Measurements from ENCODE around the gene NEAT1. TPM values are rescaled to one million over a fixed set of nuclear protein-coding genes. Genes with fewer than 3 reads are reported as not detected.
"Not testable (repeated sequence)": the region's sequence is repeated elsewhere in the genome, so short reads cannot be mapped to it uniquely, and the experiment has no call there.

The NEAT1 gene
- total RNA-seq, 1 donor from 2014 or later, result 422 TPM

DNA sequence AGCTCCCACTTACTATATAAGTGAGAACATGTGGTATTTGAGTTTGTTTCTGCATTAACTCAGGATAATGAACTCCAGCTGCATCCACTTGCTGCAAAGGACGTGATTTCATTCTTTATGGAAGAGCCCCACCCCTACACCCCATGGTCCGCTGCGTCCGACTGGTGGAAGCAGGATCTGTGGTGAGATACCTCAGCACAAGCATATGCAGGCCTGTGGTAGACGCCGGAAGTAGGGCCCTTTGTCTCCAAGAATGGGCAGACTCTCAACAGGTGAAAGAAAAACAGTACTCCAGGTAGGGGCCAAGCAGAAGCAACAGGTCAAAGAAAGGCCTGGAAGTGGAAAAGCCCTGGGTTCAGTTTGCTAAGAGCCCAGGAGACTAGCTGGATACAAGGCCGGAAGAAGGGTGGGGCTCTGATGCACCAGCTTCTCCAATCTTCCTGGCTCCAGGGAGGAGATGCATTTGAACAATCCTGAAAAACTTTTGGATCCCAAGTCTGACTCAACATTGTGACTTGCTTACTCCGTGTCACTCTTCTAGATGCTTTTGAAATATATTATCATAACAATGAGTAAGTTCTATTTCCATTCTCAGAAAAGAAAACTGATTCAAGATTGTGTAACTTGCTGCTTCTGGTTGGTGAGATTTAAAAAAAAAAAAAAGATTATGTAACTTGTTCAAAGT, 30.4 kb downstream of the NEAT1 start:
- H3K4me1 Mint-ChIP-seq (ENCODE audit: low read depth), result peaks cover 22% of the 10 kb centered on the region
- H3K27me3 Mint-ChIP-seq (ENCODE audit: low read depth), result no peaks in the 10 kb centered on the region
- peaks cover 19% of the 10 kb centered on the region for H3K36me3 Mint-ChIP-seq (ENCODE audit: low read depth)
- H3K9me3 Mint-ChIP-seq, result no peaks in the 10 kb centered on the region
- no peak for DNase-seq (ENCODE audit: low spot score)
- H3K4me3 Mint-ChIP-seq (ENCODE audit: low read depth), result peak overlapping the region; percentile 26
- H3K27ac Mint-ChIP-seq, result no peak overlapping the region
- intact Hi-C loops (cut with micrococcal nuclease), result no loop called here

DNA sequence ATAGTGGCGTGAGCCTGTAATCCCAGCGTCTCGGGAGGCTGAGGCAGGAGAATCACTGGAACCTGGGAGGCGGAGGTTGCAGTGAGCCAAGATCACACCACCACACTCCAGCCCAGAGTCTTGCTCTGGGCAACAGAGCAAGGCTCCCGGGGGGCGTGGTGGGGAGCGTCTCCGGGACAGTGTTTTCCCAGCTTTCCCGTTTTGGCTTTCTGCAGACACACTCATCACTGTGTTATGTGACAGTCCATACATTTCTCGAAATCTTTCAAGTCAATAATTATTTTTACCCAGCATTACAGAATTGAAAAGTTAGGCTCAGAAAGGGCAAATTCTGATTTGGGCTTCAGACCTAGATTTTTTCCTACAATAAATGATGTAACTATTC, 31.7 kb downstream of the NEAT1 start:
- H3K36me3 Mint-ChIP-seq (ENCODE audit: low read depth), result peaks cover 20% of the 10 kb centered on the region
- no peak for DNase-seq (ENCODE audit: low spot score)
- no peak overlapping the region for H3K27ac Mint-ChIP-seq
- H3K27me3 Mint-ChIP-seq (ENCODE audit: low read depth), result no peaks in the 10 kb centered on the region
- H3K4me1 Mint-ChIP-seq (ENCODE audit: low read depth), result peaks cover 19% of the 10 kb centered on the region
- peak overlapping the region; percentile 96 for H3K4me3 Mint-ChIP-seq (ENCODE audit: low read depth)
- H3K9me3 Mint-ChIP-seq, result no peaks in the 10 kb centered on the region
- intact Hi-C loops (cut with micrococcal nuclease), result no loop called here

DNA sequence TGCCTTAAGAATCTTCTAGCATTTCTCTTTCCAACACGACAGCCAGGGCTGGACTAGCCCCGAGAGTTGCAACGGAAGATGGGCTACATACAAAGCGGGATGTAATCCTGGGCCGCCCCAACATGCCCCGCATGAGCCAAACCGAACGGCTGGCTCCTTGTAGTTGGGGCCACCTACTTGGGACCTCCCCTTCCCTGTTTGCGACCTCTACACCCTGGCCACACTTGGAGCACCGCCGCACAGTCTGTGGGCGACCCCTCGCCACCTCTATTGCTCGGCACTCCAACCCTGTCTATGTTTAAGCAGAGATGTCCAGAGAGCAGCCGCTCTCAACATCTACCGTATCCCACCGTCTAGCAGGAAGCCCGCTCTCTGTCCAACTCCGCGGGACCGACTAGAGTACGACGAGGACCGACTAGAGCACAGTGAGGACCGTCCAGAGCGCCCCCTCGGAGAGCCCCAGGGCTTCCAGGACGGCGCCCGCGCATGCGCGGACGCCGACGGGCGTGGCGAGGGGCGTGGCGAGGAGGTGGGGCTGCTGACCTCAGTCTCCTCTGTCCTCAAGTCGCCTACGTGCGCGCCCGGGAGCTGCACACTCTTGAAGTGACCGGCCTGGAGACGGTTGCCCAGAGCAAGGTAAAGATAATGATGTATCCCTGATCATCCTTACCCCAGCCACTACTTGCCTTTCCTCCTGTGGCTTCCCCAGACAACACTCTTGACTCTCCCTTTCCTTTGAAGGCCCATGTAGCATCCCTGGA, 32.3 kb downstream of the NEAT1 start:
- H3K4me3 Mint-ChIP-seq (ENCODE audit: low read depth), result peak overlapping the region; percentile 96
- H3K27me3 Mint-ChIP-seq (ENCODE audit: low read depth), result no peaks in the 10 kb centered on the region
- DNase-seq (ENCODE audit: low spot score), result peak; percentile 79
- intact Hi-C loops (cut with micrococcal nuclease), result no loop called here
- no peaks in the 10 kb centered on the region for H3K9me3 Mint-ChIP-seq
- peaks cover 23% of the 10 kb centered on the region for H3K4me1 Mint-ChIP-seq (ENCODE audit: low read depth)
- peaks cover 24% of the 10 kb centered on the region for H3K36me3 Mint-ChIP-seq (ENCODE audit: low read depth)
- peak overlapping the region; percentile 91 for H3K27ac Mint-ChIP-seq

DNA sequence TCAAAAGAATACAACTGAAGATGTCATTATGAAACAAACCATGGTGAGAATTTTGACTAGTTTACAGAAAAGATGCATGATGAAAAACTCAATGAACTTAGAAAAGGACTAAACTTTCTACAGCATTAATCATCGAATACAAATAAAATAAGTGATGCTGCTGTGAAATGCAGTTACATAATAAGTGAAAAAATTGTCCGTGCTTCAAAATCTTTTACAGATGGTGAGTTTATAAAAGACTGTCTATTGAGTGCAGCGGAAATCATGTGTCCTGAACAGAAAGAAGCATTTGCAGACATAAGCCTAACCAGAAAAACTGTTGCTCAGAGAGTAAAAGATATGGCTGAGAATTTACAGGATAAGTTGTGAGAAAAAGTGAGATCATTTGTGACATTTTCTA, 33.8 kb downstream of the NEAT1 start:
- H3K36me3 Mint-ChIP-seq (ENCODE audit: low read depth), result peaks cover 24% of the 10 kb centered on the region
- H3K9me3 Mint-ChIP-seq, result no peaks in the 10 kb centered on the region
- no peak for DNase-seq (ENCODE audit: low spot score)
- peak overlapping the region; percentile 27 for H3K27ac Mint-ChIP-seq
- intact Hi-C loops (cut with micrococcal nuclease), result no loop called here
- no peaks in the 10 kb centered on the region for H3K27me3 Mint-ChIP-seq (ENCODE audit: low read depth)
- peaks cover 23% of the 10 kb centered on the region for H3K4me1 Mint-ChIP-seq (ENCODE audit: low read depth)
- H3K4me3 Mint-ChIP-seq (ENCODE audit: low read depth), result peak overlapping the region; percentile 53

DNA sequence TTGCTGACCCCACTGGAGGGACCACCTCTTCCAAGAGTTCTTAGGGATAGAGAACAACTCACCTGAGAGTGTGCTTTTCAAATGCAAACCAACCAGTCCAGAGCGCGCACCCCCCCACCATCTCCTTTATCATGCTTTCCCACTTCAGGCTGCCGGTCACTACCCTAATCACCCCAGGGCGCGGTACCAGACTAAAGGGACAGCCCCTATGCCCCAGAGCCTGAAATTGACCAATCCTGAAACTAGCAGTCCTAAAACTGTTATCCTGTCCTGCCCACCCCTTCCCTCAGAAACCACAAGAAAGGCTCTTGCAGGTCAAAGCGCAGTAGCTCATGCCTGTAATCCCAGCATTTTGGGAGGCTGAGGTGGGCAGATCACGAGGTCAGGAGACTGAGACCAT, 37.0 kb downstream of the NEAT1 start:
- no peaks in the 10 kb centered on the region for H3K9me3 Mint-ChIP-seq

DNA sequence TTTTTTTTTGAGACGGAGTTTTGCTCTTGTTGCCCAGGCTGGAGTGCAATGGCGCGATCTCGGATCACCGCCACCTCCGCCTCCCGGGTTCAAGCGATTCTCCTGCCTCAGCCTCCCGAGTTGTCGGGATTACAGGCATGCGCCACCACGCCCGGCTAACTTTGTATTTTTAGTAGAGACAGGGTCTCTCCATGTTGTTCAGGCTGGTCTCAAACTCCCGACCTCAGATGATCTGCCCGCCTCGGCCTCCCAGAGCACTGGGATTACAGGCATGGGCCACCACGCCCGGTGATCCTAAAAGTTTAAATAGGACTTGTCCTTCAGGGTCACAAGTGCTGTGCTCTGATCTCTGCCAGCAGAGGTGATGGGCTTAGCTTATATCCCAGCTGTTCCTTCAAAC, 42.9 kb downstream of the NEAT1 start:
- intact Hi-C loops (cut with micrococcal nuclease); H3K4me3 Mint-ChIP-seq (ENCODE audit: low read depth): not testable (repeated sequence)

More for the DNA sequence above, 37.0 kb downstream of the NEAT1 start:
- peaks cover 21% of the 10 kb centered on the region for H3K4me1 Mint-ChIP-seq (ENCODE audit: low read depth)
- H3K27ac Mint-ChIP-seq, result no peak overlapping the region
- no peak for DNase-seq (ENCODE audit: low spot score)
- intact Hi-C loops (cut with micrococcal nuclease), result no loop called here
- H3K27me3 Mint-ChIP-seq (ENCODE audit: low read depth), result no peaks in the 10 kb centered on the region
- peaks cover 24% of the 10 kb centered on the region for H3K36me3 Mint-ChIP-seq (ENCODE audit: low read depth)
- H3K4me3 Mint-ChIP-seq (ENCODE audit: low read depth), result no peak overlapping the region

DNA sequence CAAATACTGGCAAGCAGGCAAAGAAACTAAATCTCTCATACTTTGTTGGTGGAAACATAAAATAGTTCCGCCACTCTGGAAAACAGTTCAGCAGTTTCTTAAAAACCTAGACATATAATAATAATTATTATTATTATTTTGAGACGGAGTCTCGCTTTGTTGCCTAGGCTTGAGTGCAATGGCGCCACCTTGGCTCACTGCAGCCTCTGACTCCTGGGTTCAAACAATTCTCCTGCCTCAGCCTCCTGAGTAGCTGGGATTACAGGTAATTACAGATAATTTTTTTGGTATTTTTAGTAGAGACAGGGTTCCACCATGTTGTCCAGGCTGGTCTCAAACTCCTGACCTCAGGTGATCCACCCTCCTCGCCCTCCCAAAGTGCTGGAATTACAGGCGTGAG, 44.7 kb downstream of the NEAT1 start:
- H3K4me3 Mint-ChIP-seq (ENCODE audit: low read depth); intact Hi-C loops (cut with micrococcal nuclease); H3K36me3 Mint-ChIP-seq (ENCODE audit: low read depth); DNase-seq (ENCODE audit: low spot score); H3K27ac Mint-ChIP-seq; H3K27me3 Mint-ChIP-seq (ENCODE audit: low read depth); H3K9me3 Mint-ChIP-seq: not testable (repeated sequence)
- peaks cover 16% of the 10 kb centered on the region for H3K4me1 Mint-ChIP-seq (ENCODE audit: low read depth)

More for the DNA sequence above, 42.9 kb downstream of the NEAT1 start:
- not testable (repeated sequence) for H3K27ac Mint-ChIP-seq; DNase-seq (ENCODE audit: low spot score); H3K27me3 Mint-ChIP-seq (ENCODE audit: low read depth); H3K9me3 Mint-ChIP-seq; H3K36me3 Mint-ChIP-seq (ENCODE audit: low read depth)
- H3K4me1 Mint-ChIP-seq (ENCODE audit: low read depth), result peaks cover 10% of the 10 kb centered on the region

DNA sequence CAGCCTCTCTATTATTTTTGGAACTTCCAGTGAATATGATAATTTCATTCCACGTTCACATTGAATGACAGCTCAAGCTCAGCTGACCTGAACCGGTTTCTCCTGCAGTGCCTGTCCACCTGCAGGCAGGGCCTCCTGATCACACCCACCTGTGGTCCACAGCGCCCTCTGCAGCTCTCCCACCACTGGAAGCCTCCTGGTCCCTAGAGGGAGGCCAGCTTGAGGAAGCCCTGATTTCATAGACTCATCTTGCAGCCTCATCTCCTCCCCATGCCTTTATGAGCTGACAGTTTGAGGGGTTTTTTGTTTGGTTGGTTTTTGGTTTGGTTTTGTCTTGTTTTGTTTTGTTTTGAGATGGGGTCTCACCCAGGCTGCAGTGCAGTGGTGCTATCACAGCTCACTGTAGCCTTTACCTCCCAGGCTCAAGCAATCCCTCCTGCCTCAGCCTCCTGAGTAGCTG, 46.3 kb downstream of the NEAT1 start:
- Mint-ChIP-seq H3K36me3 (ENCODE audit: low read depth) (no peaks in the 10 kb centered on the region), H3K27me3 (ENCODE audit: low read depth) (no peaks in the 10 kb centered on the region), H3K4me3 (ENCODE audit: low read depth) (no peak overlapping the region), H3K27ac (peak overlapping the region; percentile 5), H3K4me1 (ENCODE audit: low read depth) (peaks cover 16% of the 10 kb centered on the region), H3K9me3 (no peaks in the 10 kb centered on the region)
- peak; percentile 47 for DNase-seq (ENCODE audit: low spot score)
- intact Hi-C loops (cut with micrococcal nuclease), result loop anchor here (1.0 kb wide), 1 partner anchor 9 kb away; no protein-coding TSS in a partner anchor

DNA sequence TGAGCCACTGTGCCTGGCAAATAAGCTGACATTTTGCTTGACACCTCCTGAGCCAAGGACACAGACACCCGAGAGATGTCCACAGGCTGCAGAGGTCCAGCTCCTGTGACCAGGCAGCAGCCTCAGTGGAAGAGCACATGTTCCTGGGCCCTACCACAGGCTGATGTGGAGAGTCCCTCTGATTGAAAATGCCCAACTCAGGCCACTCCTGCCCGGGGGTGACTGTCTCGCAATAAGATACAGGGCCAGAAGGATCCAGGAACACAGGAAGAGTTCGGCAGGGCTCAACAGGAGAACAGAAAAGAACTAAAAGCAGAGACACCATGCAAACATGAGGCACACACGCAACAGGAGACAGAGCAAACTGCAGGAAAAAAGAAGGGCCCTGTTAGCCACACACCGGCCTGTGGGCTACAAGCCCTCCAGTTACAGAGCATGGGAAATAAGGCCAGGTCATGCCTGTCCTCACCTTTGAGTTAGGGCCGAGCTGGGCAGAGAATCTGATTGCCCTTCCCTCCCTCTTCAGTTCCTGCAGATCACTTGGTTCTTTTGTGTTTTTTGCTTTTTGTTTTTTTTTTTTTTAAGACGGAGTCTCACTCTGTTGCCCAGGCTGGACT, 47.9 kb downstream of the NEAT1 start:
- intact Hi-C loops (cut with micrococcal nuclease), result no loop called here
- Mint-ChIP-seq H3K9me3 (no peaks in the 10 kb centered on the region), H3K4me1 (ENCODE audit: low read depth) (peaks cover 18% of the 10 kb centered on the region), H3K36me3 (ENCODE audit: low read depth) (peaks cover 5% of the 10 kb centered on the region), H3K27ac (peak overlapping the region; percentile 44), H3K27me3 (ENCODE audit: low read depth) (no peaks in the 10 kb centered on the region), H3K4me3 (ENCODE audit: low read depth) (no peak overlapping the region)
- DNase-seq (ENCODE audit: low spot score), result no peak

DNA sequence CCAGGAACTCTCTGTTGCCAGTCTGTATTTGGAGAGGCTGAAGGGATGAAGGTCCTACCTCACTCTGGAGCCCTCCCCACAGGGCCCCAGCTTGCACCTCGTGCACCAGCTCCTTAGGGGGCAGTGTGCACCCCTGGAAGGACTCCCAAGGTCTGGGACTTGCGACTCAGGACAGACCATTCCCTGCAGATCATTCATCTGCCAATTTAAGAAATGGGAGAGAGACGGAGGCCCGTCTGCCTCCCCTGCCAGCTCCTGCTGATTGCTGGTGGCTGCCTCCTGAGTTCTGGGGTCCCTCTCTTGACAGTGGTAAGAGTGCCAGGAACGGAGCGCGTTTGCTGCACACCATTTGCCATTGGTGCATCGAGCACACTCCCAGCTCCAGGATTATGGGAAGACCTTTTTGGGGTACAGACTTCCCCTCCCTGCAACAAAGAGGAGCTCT, 48.9 kb downstream of the NEAT1 start:
- H3K9me3 Mint-ChIP-seq, result no peaks in the 10 kb centered on the region
- peaks cover 5% of the 10 kb centered on the region for H3K36me3 Mint-ChIP-seq (ENCODE audit: low read depth)
- intact Hi-C loops (cut with micrococcal nuclease), result no loop called here
- H3K4me3 Mint-ChIP-seq (ENCODE audit: low read depth), result peak overlapping the region; percentile 68
- peaks cover 22% of the 10 kb centered on the region for H3K4me1 Mint-ChIP-seq (ENCODE audit: low read depth)
- H3K27ac Mint-ChIP-seq, result peak overlapping the region; percentile 98
- no peak for DNase-seq (ENCODE audit: low spot score)
- no peaks in the 10 kb centered on the region for H3K27me3 Mint-ChIP-seq (ENCODE audit: low read depth)

DNA sequence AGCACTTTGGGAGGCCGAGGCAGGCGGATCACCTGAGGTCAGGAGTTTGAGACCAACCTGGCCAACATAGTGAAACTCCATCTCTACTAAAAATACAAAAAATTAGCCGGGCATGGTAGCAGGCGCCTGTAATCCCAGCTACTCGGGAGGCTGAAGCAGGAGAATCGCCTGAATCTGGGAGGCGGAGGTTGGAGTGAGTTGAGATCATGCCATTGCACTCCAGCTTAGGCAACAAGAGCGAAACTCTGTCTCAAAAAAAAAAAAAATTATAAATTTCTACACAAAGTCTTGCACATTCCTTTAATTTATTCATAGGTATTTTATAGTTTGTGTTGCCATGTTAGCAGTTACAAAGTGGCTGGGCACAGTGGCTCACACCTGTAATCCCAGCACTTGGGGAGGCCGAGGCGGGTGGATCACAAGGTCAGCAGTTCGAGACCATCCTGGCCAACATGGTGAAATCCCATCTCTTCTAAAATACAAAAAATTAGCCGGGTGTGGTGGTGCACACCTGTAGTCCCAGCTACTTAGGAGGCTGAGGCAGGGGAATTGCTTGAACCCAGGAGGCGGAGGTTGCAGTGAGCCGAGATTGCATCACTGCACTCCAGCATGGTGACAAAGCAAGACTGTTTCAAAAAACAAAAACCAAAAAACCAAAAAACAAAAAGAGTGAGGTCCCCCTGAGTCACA, 50.1 kb downstream of the NEAT1 start:
- Mint-ChIP-seq H3K27ac (peak overlapping the region; percentile 98), H3K4me1 (ENCODE audit: low read depth) (peaks cover 22% of the 10 kb centered on the region)
- not testable (repeated sequence) for H3K27me3 Mint-ChIP-seq (ENCODE audit: low read depth); DNase-seq (ENCODE audit: low spot score); H3K9me3 Mint-ChIP-seq; H3K36me3 Mint-ChIP-seq (ENCODE audit: low read depth); H3K4me3 Mint-ChIP-seq (ENCODE audit: low read depth)
- intact Hi-C loops (cut with micrococcal nuclease), result loop anchor here (1.0 kb wide), 2 partner anchors 25 to 56 kb away; no protein-coding TSS in a partner anchor

DNA sequence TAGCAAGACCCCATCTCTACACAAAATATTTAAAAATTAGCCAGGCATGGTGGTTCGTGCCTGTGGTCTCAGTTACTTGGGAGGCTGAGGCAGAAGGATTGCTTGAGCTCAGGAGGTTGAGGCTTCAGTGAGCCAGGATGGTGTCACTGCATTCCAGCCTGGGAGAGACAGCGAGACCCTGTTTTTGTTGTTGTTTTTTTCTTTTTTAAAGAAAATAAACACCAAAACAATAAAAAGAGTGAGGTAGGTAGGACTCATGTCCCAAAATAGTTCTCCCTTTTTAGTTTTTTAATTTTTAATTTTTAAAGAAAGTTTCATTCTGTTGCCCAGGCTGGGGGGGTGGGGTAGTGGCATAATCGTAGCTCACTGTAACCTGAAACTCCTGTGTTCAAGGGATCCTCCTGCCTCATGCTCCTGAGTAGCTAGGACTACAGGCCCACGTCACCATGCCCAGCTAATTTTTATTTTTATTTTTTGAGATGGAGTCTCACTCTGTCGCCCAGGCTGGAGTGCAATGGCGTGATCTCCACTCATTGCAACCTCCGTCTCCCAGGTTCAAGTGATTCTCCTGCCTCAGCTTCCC, 50.8 kb downstream of the NEAT1 start:
- Mint-ChIP-seq H3K4me1 (ENCODE audit: low read depth) (peaks cover 20% of the 10 kb centered on the region), H3K27me3 (ENCODE audit: low read depth) (no peaks in the 10 kb centered on the region), H3K4me3 (ENCODE audit: low read depth) (no peak overlapping the region), H3K27ac (peak overlapping the region; percentile 98), H3K9me3 (no peaks in the 10 kb centered on the region), H3K36me3 (ENCODE audit: low read depth) (peaks cover 9% of the 10 kb centered on the region)
- intact Hi-C loops (cut with micrococcal nuclease), result no loop called here
- no peak for DNase-seq (ENCODE audit: low spot score)

All from activated T-helper 2 cell treated with anti-CD3 and anti-CD28 coated beads, Interferon-gamma antibody, Interleukin-2, Interleukin-4, amounts not matched to agents 10 μg/mL and 5 μg/mL and 100 μg/mL, durations not matched to agents 14 hours and 24 hours and 36 hours (primary cell).